ENCODE data around the gene LTO1. TPM values are rescaled to one million over a fixed set of nuclear protein-coding genes. Genes with fewer than 3 reads are reported as not detected.

The LTO1 gene
- total and polyA plus RNA-seq, 2 of the 13 experiments (the other 11 are each of a cell fraction or from before 2014, with no cell fraction given) = 11.8 to 15.0 TPM

DNA sequence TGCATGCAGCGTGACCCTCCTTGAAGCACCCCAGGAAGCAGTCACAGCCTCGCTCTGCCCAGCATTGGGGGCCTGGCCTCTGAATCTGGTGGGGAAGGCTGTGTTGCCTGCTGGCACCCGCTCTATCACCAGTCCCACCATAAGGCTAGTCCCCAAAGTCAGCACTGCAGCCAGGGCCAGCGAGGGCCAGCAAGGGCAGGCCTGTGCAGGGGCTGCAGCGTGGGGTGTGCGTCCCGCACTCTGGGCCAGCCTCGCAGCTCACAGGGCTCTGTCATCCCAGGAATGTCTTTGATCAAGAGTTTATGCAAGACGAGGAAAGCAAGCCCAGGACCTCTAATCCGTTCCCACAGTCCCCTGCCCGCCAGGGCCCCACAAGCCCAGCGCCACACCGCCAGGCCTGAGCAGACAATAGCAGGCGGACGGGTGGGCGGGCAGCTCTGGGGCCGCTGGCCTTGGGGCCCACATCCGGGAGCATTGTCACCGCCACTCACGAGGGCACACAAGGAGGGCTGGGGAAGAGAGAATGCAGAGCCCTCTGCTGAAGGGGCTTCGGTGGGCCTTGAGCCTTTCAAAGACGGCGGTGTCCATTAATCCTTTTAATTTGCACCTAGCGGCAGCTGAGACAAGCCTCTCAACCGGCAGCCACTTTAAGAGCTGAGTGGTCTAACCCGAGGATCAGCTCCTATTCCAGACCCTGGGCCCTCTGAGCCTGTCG, 17.1 kb downstream of the LTO1 start (continued):
- TF ChIP-seq SKI (IDR thresholded peaks at IDR 0.05; ENCODE audit: partially characterized antibody) (peak; percentile 85), HDAC1 (CRISPR knock-in tag; IDR thresholded peaks at IDR 0.05) (peak; percentile 92), LCORL (IDR thresholded peaks at IDR 0.05) (no peak), LCORL (CRISPR knock-in tag; IDR thresholded peaks at IDR 0.05) (peak; percentile 97), HDAC2 (CRISPR knock-in tag; IDR thresholded peaks at IDR 0.05) (peak; percentile 94), ZNF350 (CRISPR knock-in tag; IDR thresholded peaks at IDR 0.05; ENCODE audit: borderline replicate concordance, low read depth) (peak; percentile 88), EZH2 (conservative IDR thresholded peaks at IDR 0.05; ENCODE audit: low read depth, low read length) (no peak), SMAD1 (CRISPR knock-in tag; IDR thresholded peaks at IDR 0.05; ENCODE audit: borderline replicate concordance, low read depth) (no peak; the same call in 1 of the 2 replicates), THAP11 (CRISPR knock-in tag; IDR thresholded peaks at IDR 0.05) (peak; percentile 78), WIZ (CRISPR knock-in tag; IDR thresholded peaks at IDR 0.05) (no peak), ZNF747 (CRISPR knock-in tag; IDR thresholded peaks at IDR 0.05; ENCODE audit: borderline replicate concordance) (peak; percentile 94; the same call in 1 of the 2 replicates), ZNF772 (CRISPR knock-in tag; IDR thresholded peaks at IDR 0.05) (peak; percentile 70; the same call in 1 of the 2 replicates), HHEX (CRISPR knock-in tag; IDR thresholded peaks at IDR 0.05) (0 out of 2 replicates have a peak, but pooled peaks have one; percentile 29), GPN1 (CRISPR knock-in tag; IDR thresholded peaks at IDR 0.05; ENCODE audit: borderline replicate concordance) (no peak), MLLT10 (CRISPR knock-in tag; IDR thresholded peaks at IDR 0.05) (no peak), ZNF703 (CRISPR knock-in tag; IDR thresholded peaks at IDR 0.05; ENCODE audit: borderline replicate concordance) (0 out of 2 replicates have a peak, but pooled peaks have one; percentile 50), RBAK (CRISPR knock-in tag; IDR thresholded peaks at IDR 0.05) (no peak)
- TF ChIP-seq, protein P1, sequence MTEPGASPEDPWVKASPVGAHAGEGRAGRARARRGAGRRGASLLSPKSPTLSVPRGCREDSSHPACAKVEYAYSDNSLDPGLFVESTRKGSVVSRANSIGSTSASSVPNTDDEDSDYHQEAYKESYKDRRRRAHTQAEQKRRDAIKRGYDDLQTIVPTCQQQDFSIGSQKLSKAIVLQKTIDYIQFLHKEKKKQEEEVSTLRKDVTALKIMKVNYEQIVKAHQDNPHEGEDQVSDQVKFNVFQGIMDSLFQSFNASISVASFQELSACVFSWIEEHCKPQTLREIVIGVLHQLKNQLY (CRISPR knock-in tag; IDR thresholded peaks at IDR 0.05) = peak; percentile 52; the same call in 1 of the 2 replicates
- TF ChIP-seq, protein P2, sequence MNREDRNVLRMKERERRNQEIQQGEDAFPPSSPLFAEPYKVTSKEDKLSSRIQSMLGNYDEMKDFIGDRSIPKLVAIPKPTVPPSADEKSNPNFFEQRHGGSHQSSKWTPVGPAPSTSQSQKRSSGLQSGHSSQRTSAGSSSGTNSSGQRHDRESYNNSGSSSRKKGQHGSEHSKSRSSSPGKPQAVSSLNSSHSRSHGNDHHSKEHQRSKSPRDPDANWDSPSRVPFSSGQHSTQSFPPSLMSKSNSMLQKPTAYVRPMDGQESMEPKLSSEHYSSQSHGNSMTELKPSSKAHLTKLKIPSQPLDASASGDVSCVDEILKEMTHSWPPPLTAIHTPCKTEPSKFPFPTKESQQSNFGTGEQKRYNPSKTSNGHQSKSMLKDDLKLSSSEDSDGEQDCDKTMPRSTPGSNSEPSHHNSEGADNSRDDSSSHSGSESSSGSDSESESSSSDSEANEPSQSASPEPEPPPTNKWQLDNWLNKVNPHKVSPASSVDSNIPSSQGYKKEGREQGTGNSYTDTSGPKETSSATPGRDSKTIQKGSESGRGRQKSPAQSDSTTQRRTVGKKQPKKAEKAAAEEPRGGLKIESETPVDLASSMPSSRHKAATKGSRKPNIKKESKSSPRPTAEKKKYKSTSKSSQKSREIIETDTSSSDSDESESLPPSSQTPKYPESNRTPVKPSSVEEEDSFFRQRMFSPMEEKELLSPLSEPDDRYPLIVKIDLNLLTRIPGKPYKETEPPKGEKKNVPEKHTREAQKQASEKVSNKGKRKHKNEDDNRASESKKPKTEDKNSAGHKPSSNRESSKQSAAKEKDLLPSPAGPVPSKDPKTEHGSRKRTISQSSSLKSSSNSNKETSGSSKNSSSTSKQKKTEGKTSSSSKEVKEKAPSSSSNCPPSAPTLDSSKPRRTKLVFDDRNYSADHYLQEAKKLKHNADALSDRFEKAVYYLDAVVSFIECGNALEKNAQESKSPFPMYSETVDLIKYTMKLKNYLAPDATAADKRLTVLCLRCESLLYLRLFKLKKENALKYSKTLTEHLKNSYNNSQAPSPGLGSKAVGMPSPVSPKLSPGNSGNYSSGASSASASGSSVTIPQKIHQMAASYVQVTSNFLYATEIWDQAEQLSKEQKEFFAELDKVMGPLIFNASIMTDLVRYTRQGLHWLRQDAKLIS (CRISPR knock-in tag; IDR thresholded peaks at IDR 0.05) = no peak
- TF ChIP-seq, protein P3, sequence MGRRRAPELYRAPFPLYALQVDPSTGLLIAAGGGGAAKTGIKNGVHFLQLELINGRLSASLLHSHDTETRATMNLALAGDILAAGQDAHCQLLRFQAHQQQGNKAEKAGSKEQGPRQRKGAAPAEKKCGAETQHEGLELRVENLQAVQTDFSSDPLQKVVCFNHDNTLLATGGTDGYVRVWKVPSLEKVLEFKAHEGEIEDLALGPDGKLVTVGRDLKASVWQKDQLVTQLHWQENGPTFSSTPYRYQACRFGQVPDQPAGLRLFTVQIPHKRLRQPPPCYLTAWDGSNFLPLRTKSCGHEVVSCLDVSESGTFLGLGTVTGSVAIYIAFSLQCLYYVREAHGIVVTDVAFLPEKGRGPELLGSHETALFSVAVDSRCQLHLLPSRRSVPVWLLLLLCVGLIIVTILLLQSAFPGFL (CRISPR knock-in tag; IDR thresholded peaks at IDR 0.05) = no peak
- TF ChIP-seq, protein P4, sequence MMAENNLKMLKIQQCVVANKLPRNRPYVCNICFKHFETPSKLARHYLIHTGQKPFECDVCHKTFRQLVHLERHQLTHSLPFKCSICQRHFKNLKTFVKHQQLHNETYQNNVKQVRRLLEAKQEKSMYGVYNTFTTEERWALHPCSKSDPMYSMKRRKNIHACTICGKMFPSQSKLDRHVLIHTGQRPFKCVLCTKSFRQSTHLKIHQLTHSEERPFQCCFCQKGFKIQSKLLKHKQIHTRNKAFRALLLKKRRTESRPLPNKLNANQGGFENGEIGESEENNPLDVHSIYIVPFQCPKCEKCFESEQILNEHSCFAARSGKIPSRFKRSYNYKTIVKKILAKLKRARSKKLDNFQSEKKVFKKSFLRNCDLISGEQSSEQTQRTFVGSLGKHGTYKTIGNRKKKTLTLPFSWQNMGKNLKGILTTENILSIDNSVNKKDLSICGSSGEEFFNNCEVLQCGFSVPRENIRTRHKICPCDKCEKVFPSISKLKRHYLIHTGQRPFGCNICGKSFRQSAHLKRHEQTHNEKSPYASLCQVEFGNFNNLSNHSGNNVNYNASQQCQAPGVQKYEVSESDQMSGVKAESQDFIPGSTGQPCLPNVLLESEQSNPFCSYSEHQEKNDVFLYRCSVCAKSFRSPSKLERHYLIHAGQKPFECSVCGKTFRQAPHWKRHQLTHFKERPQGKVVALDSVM (CRISPR knock-in tag; IDR thresholded peaks at IDR 0.05) = peak; percentile 40; the same call in 1 of the 2 replicates
- TF ChIP-seq, protein P5, sequence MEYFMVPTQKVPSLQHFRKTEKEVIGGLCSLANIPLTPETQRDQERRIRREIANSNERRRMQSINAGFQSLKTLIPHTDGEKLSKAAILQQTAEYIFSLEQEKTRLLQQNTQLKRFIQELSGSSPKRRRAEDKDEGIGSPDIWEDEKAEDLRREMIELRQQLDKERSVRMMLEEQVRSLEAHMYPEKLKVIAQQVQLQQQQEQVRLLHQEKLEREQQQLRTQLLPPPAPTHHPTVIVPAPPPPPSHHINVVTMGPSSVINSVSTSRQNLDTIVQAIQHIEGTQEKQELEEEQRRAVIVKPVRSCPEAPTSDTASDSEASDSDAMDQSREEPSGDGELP (IDR thresholded peaks at IDR 0.05; ENCODE audit: borderline replicate concordance, low read depth) = peak; percentile 63; the same call in 1 of the 2 replicates

Data from HepG2 (cell line).